HepG2 (cell line): ENCODE measurements around the gene KCNMA1. TPM values are rescaled to one million over a fixed set of nuclear protein-coding genes. Genes with fewer than 3 reads are reported as not detected.

ENCODE experiments used
- ATAC-seq: fragments of 200-7000 bp; cut with Tn5 transposase; 3 replicates; pipeline ENCODE4 v1.9.1; 2020; ENCODE audit warnings: mild to moderate bottlenecking, moderate library complexity
- BruUV-seq: library from RNA; stranded (reverse); fragments of 400-500 nt; replicated peaks from 2 replicates; lab custom pipeline; 2021; lab: Mats Ljungman, UMichigan
- CTCF ChIA-PET: fragments of 300-600 bp; formaldehyde crosslinking; extraction: SDS; loops from one replicate; lab custom pipeline; 2021; ENCODE audit warnings: low total read pairs, inconsistent platforms, low intra/inter-chr PET ratio; lab: Yijun Ruan, JAX
- POLR2A ChIA-PET: fragments of 350-600 bp; sonication (Branson Sonifier 250); formaldehyde crosslinking; loops from one replicate; lab custom pipeline; 2020; ENCODE audit warnings: antibody characterized with exemption, inconsistent platforms; lab: Yijun Ruan, JAX
- DNase-seq: peaks from one replicate; pipeline ENCODE4 v3.0.0-alpha.2; 2015; ENCODE audit warnings: low spot score
- FAIRE-seq: peaks from 3 replicates; lab custom pipeline; 2011; peaks lifted over from hg19 to GRCh38; lab: Jason Lieb, UNC
- H2AFZ ChIP-seq: one replicate; pipeline ENCODE4 v1.6.1; 2011; ENCODE audit warnings: low read length, inconsistent platforms
- H3K27ac ChIP-seq: fragments of 300-600 bp; 3 replicates; pipeline ENCODE4 v1.8.0; 2011; ENCODE audit warnings: mixed run types, mild to moderate bottlenecking, mixed read lengths, low read length, inconsistent platforms; ENCODE audit not compliant: insufficient read depth; ENCODE audit errors: extremely low read length
- H3K27me3 ChIP-seq, 2 experiments: fragments of 200-600 bp in 1 of 2; 2 replicates in 1 of 2; 3 replicates in 1 of 2; pipeline versions ENCODE4 v1.6.0 to v1.8.0; 2011; ENCODE audit warnings: low read length in 2 of 2, mild to moderate bottlenecking in 2 of 2, moderate library complexity in 2 of 2, inconsistent platforms in 1 of 2; ENCODE audit not compliant: insufficient read depth in 2 of 2, control insufficient read depth in 1 of 2
- H3K36me3 ChIP-seq, 2 experiments: fragments of 200-600 bp in 1 of 2; replicated peaks in 1 of 2; 2 replicates in 1 of 2; 3 replicates in 1 of 2; pipeline versions ENCODE4 v1.5.1 to v1.8.0; 2011; ENCODE audit warnings: low read length in 2 of 2, inconsistent platforms in 1 of 2; ENCODE audit not compliant: insufficient read depth in 2 of 2, control insufficient read depth in 1 of 2
- H3K4me1 ChIP-seq: 2 replicates; pipeline ENCODE4 v1.5.1; 2012; ENCODE audit warnings: low read length, inconsistent platforms; ENCODE audit not compliant: insufficient read depth
- H3K4me2 ChIP-seq: 2 replicates; pipeline ENCODE4 v1.6.0; 2011; ENCODE audit warnings: low read depth, low read length, inconsistent platforms
- H3K4me3 ChIP-seq, 3 experiments: fragments of 200-600 bp in 1 of 3; sonication (generic), shearing (Covaris generic) in 1 of 3; replicated peaks in 1 of 3; 2 replicates each; pipeline ENCODE4 v1.5.1; 2011 to 2016; ENCODE audit warnings: low read length in 3 of 3, inconsistent platforms in 2 of 3, low read depth in 2 of 3, mild to moderate bottlenecking in 2 of 3, control low read depth in 1 of 3, mixed read lengths in 1 of 3; ENCODE audit not compliant: insufficient read depth in 1 of 3
- H3K79me2 ChIP-seq: one replicate; pipeline ENCODE4 v1.6.1; 2011; ENCODE audit warnings: low read length, inconsistent platforms; ENCODE audit not compliant: insufficient read depth
- H3K9ac ChIP-seq: 2 replicates; pipeline ENCODE4 v1.6.0; 2011; ENCODE audit warnings: mild to moderate bottlenecking, low read depth, low read length, inconsistent platforms; ENCODE audit not compliant: insufficient read depth
- H3K9me3 ChIP-seq: 2 replicates; pipeline ENCODE4 v1.5.1; 2012; ENCODE audit warnings: mild to moderate bottlenecking, low read length
- H4K20me1 ChIP-seq: 2 replicates; pipeline ENCODE4 v1.6.0; 2011; ENCODE audit warnings: inconsistent platforms, mild to moderate bottlenecking, low read length, moderate library complexity; ENCODE audit not compliant: insufficient read depth
- MIER2 ChIP-seq: IDR thresholded peaks from 2 replicates; pipeline ENCODE4 v1.6.1; 2016; ENCODE audit warnings: missing biosample characterization, missing genetic modification reagents
- PATZ1 ChIP-seq: sonication (generic); formaldehyde crosslinking; IDR thresholded peaks from 2 replicates; pipeline ENCODE4 v1.4.0; 2020; ENCODE audit warnings: missing genetic modification reagents
- REST ChIP-seq, 2 experiments: IDR thresholded peaks; 2 replicates each; pipeline ENCODE4 v1.6.1; 2011 to 2012; ENCODE audit warnings: low read length in 2 of 2, borderline replicate concordance in 1 of 2, low read depth in 1 of 2, mild to moderate bottlenecking in 1 of 2, moderate library complexity in 1 of 2
- ZC3H13 ChIP-seq: sonication (generic); formaldehyde crosslinking; IDR thresholded peaks from 2 replicates; pipeline ENCODE4 v1.8.1; 2023; ENCODE audit warnings: mild to moderate bottlenecking, missing genetic modification reagents, moderate library complexity
- ZNF549 ChIP-seq: sonication (generic); formaldehyde crosslinking; IDR thresholded peaks from 2 replicates; pipeline ENCODE4 v1.5.0; 2020; ENCODE audit warnings: missing genetic modification reagents
- WGBS: methylation state at CpG from one replicate; pipeline ENCODE4 v1.1.6; 2017; ENCODE audit warnings: low lambda C conversion rate; 5-methylcytosine and 5-hydroxymethylcytosine counted together
- in situ Hi-C: cut with HindIII; loops from 2 replicates; pipeline ENCODE4 v1.10.0; 2017; ENCODE audit warnings: low pct_unique_long_range_greater_than_20kb; ENCODE audit not compliant: extremely low pct_ligation_motif_present
- intact Hi-C: fragments of 100-400 bp; cut with micrococcal nuclease; formaldehyde crosslinking; loops from one replicate; pipeline ENCODE4 v1.10.0; 2022; ENCODE audit not compliant: unreplicated experiment
- polyA plus RNA-seq, 8 experiments: library from polyadenylated mRNA; depleted of rRNA in 3 of 8; stranded (reverse) in 7 of 8; unstranded in 1 of 8; fragments of >200 nt; fragmentation: Illumina TruSeq in 4 of 8; extraction: Trizol in 4 of 8; gene quantifications; 2 replicates each; pipeline versions ENCODE4 v1.2.1 to v1.2.3, GENCODE V29; 2011 to 2016; ENCODE audit warnings: low read depth in 4 of 8, missing spikeins in 1 of 8, mixed read lengths in 1 of 8; ENCODE audit not compliant: insufficient read depth in 1 of 8
- total RNA-seq, 5 experiments: library from RNA; depleted of rRNA; stranded (reverse); fragments of >200 nt; fragmentation: Illumina TruSeq; extraction: Trizol; gene quantifications; 2 replicates each; pipeline ENCODE4 v1.2.3, GENCODE V29; 2016; ENCODE audit warnings: low read depth in 1 of 5

Gene KCNMA1
- total and polyA plus RNA-seq, 2 of the 13 experiments (the other 11 are each of a cell fraction or from before 2014, with no cell fraction given): 0.02 TPM; not detected in 1

- Histone ChIP-seq H3K79me2 (no peaks in the 10 kb centered on the region), H3K9ac (no peak overlapping the region)
- no peak for TF ChIP-seq PATZ1
- peak; percentile 39; the same call in 1 of the 2 replicates for TF ChIP-seq MIER2 (CRISPR knock-in tag)
- no peak for TF ChIP-seq ZC3H13
- TF ChIP-seq REST (IDR thresholded peaks at IDR 0.05; ENCODE audit: borderline replicate concordance in 1 of 2, low read depth in 1 of 2, low read length in 2 of 2): peak; percentile 3 to 72
- TF ChIP-seq ZNF549: no peak
- TF ChIP-seq, all 625 proteins: peak for 2
- Histone ChIP-seq H3K36me3 (no peaks in the 10 kb centered on the region), H3K4me3 (no peak overlapping the region), H4K20me1 (no peaks in the 10 kb centered on the region), H3K9me3 (no peaks in the 10 kb centered on the region), H2AFZ (no peak overlapping the region), H3K27ac (no peak overlapping the region), H3K27me3 (peaks cover 0 to 1% of the 10 kb centered on the region in 2 experiments; a peak in 2 of 5 replicates), H3K4me1 (no peaks in the 10 kb centered on the region), H3K4me2 (no peak overlapping the region)
- ChIA-PET CTCF (no interaction called here), POLR2A (no interaction called here)
- DNase-seq (no peak), ATAC-seq (no peak), FAIRE-seq (no peak)
- intact Hi-C loops: no loop called here
- in situ Hi-C loops: no loop called here
- WGBS: 21% methylated on average over 2 of the region's 3 CpGs
- no TSS peak for BruUV-seq
These were observed 42.5 kb upstream of the KCNMA1 start for GRCh38 chr10:77680065-77680464.
